Fibroblast of lung (primary cell): ENCODE measurements around the gene TRAF3. TPM values are rescaled to one million over a fixed set of nuclear protein-coding genes. Genes with fewer than 3 reads are reported as not detected.

Experiments
- DNase-seq, 2 donors: peaks; one replicate each; pipeline versions ENCODE4 v3.0.0 to v3.0.0-alpha.2; 2010; ENCODE audit warnings: low read depth in 2 of 2
- H2AFZ ChIP-seq: 2 replicates; pipeline ENCODE4 v1.5.1; 2012; ENCODE audit warnings: low read length, control low read depth, inconsistent platforms
- H3K27ac ChIP-seq: 2 replicates; pipeline ENCODE4 v1.5.1; 2011; ENCODE audit warnings: low read length, control low read depth; ENCODE audit not compliant: insufficient read depth
- H3K27me3 ChIP-seq: 2 replicates; pipeline ENCODE4 v1.5.1; 2011; ENCODE audit warnings: mild to moderate bottlenecking, low read length; ENCODE audit not compliant: control insufficient read depth, insufficient read depth
- H3K36me3 ChIP-seq: 2 replicates; pipeline ENCODE4 v1.5.1; 2011; ENCODE audit warnings: low read length; ENCODE audit not compliant: control insufficient read depth, insufficient read depth
- H3K4me1 ChIP-seq: 2 replicates; pipeline ENCODE4 v1.5.1; 2011; ENCODE audit warnings: low read length; ENCODE audit not compliant: control insufficient read depth, insufficient read depth; ENCODE audit errors: extremely low read depth
- H3K4me2 ChIP-seq: 2 replicates; pipeline ENCODE4 v1.5.1; 2011; ENCODE audit warnings: low read length, control low read depth; ENCODE audit not compliant: insufficient read depth; ENCODE audit errors: extremely low read depth
- H3K4me3 ChIP-seq, 4 experiments: fragments of 200-600 bp in 1 of 4; sonication (generic) in 1 of 4; replicated peaks in 1 of 4; 2 replicates each; pipeline ENCODE4 v1.5.1; 2011 to 2016; ENCODE audit warnings: low read length in 4 of 4, low read depth in 3 of 4, mild to moderate bottlenecking in 3 of 4, control low read depth in 2 of 4, inconsistent platforms in 1 of 4, mixed read lengths in 1 of 4; ENCODE audit not compliant: insufficient read depth in 1 of 4; ENCODE audit errors: control extremely low read depth in 1 of 4
- H3K79me2 ChIP-seq: 2 replicates; pipeline ENCODE4 v1.5.1; 2012; ENCODE audit warnings: mild to moderate bottlenecking, low read length, inconsistent platforms; ENCODE audit not compliant: control insufficient read depth, insufficient read depth
- H3K9ac ChIP-seq: 2 replicates; pipeline ENCODE4 v1.5.1; 2011; ENCODE audit warnings: mild to moderate bottlenecking, low read length, control low read depth; ENCODE audit not compliant: insufficient read depth
- H3K9me3 ChIP-seq: 2 replicates; pipeline ENCODE4 v1.5.1; 2012; ENCODE audit warnings: low read depth, low read length; ENCODE audit not compliant: control insufficient read depth, insufficient read depth
- H4K20me1 ChIP-seq: 2 replicates; pipeline ENCODE4 v1.5.1; 2011; ENCODE audit warnings: low read length; ENCODE audit not compliant: control insufficient read depth, insufficient read depth; ENCODE audit errors: extremely low read depth
- EZH2 ChIP-seq: IDR thresholded peaks from 2 replicates; pipeline ENCODE4 v1.5.1; 2012; ENCODE audit warnings: low read length, control low read depth, mild to moderate bottlenecking; ENCODE audit errors: missing control alignments
- polyA plus RNA-seq, 2 donors: library from polyadenylated mRNA; depleted of rRNA in 1 of 2; stranded (reverse) in 1 of 2; unstranded in 1 of 2; fragments of >200 nt; gene quantifications; 2 replicates each; pipeline ENCODE4 v1.2.1, GENCODE V29; 2011 to 2012; ENCODE audit warnings: missing spikeins in 1 of 2
- total RNA-seq: library from RNA; depleted of rRNA; stranded (reverse); fragments of >200 nt; gene quantifications from 2 replicates; pipeline ENCODE4 v1.2.1, GENCODE V29; 2014
- TF ChIP-seq, protein P1 (sequence below), 2 donors: IDR thresholded peaks in 1 of 2; conservative IDR thresholded peaks in 1 of 2; 1 replicate in 1 of 2; 2 replicates in 1 of 2; pipeline ENCODE4 v1.5.1; 2011 to 2012; ENCODE audit warnings: low read length in 2 of 2, control low read depth in 1 of 2, inconsistent platforms in 1 of 2, low read depth in 1 of 2, mild to moderate bottlenecking in 1 of 2

Gene TRAF3
- total and polyA plus RNA-seq, 2 donors (not counting 1 experiment from before 2014, with no cell fraction given): 12.1 to 14.4 TPM

GRCh38 chr14:102826161-102826560 is 48.9 kb downstream of the TRAF3 start:
- no peak overlapping the region for H3K4me2 ChIP-seq
- H3K9me3 ChIP-seq: no peaks in the 10 kb centered on the region
- no peak overlapping the region for H3K9ac ChIP-seq
- DNase-seq: peak in 1 of 2 donors; percentile 10
- H3K27me3 ChIP-seq: no peaks in the 10 kb centered on the region
- H3K79me2 ChIP-seq: peaks cover 4% of the 10 kb centered on the region
- no peaks in the 10 kb centered on the region for H3K36me3 ChIP-seq
- peaks cover 2% of the 10 kb centered on the region for H4K20me1 ChIP-seq
- no peak overlapping the region for H2AFZ ChIP-seq
- H3K4me3 ChIP-seq: no peak overlapping the region
- peaks cover 7% of the 10 kb centered on the region for H3K4me1 ChIP-seq
- H3K27ac ChIP-seq: no peak overlapping the region
- TF ChIP-seq EZH2: no peak
- TF ChIP-seq, protein P1, sequence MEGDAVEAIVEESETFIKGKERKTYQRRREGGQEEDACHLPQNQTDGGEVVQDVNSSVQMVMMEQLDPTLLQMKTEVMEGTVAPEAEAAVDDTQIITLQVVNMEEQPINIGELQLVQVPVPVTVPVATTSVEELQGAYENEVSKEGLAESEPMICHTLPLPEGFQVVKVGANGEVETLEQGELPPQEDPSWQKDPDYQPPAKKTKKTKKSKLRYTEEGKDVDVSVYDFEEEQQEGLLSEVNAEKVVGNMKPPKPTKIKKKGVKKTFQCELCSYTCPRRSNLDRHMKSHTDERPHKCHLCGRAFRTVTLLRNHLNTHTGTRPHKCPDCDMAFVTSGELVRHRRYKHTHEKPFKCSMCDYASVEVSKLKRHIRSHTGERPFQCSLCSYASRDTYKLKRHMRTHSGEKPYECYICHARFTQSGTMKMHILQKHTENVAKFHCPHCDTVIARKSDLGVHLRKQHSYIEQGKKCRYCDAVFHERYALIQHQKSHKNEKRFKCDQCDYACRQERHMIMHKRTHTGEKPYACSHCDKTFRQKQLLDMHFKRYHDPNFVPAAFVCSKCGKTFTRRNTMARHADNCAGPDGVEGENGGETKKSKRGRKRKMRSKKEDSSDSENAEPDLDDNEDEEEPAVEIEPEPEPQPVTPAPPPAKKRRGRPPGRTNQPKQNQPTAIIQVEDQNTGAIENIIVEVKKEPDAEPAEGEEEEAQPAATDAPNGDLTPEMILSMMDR (conservative IDR thresholded peaks at IDR 0.05 in 1 of 2, IDR thresholded peaks at IDR 0.05 in 1 of 2; ENCODE audit: low read depth in 1 of 2, low read length in 2 of 2): no peak

GRCh38 chr14:102826751-102827675 is 49.8 kb downstream of the TRAF3 start:
- Histone ChIP-seq H3K4me1 (peaks cover 7% of the 10 kb centered on the region), H3K27me3 (no peaks in the 10 kb centered on the region), H4K20me1 (peaks cover 2% of the 10 kb centered on the region), H3K4me3 (no peak overlapping the region), H2AFZ (no peak overlapping the region), H3K4me2 (no peak overlapping the region), H3K9me3 (no peaks in the 10 kb centered on the region), H3K36me3 (no peaks in the 10 kb centered on the region), H3K27ac (no peak overlapping the region), H3K79me2 (peaks cover 4% of the 10 kb centered on the region), H3K9ac (no peak overlapping the region)
- TF ChIP-seq, protein P1 (conservative IDR thresholded peaks at IDR 0.05 in 1 of 2, IDR thresholded peaks at IDR 0.05 in 1 of 2; ENCODE audit: low read depth in 1 of 2, low read length in 2 of 2): no peak
- TF ChIP-seq EZH2: no peak
- no peak for DNase-seq

DNA sequence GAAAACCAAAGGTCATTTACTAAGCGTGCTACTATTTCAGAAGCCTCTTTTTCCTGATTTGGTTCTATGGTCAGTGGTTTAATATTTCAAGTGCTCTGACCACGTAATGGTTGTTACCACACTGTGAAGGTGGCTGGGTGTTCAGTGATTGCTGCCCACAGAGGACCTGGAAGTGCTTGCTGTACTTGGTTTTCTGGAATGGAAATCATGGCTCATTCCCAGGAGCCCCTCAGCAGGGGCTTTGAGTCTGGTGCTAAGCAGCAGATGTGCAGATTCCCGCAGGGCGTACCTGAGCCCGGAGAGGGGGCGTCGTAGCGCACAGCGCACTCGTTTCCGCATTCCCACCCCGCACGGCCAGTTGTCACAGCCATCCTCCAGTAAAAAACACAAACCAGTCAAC is 50.5 kb downstream of the TRAF3 start:
- no peaks in the 10 kb centered on the region for H3K36me3 ChIP-seq
- H3K27me3 ChIP-seq: no peaks in the 10 kb centered on the region
- H4K20me1 ChIP-seq: peaks cover 2% of the 10 kb centered on the region
- peaks cover 7% of the 10 kb centered on the region for H3K4me1 ChIP-seq
- TF ChIP-seq, protein P1 (conservative IDR thresholded peaks at IDR 0.05 in 1 of 2, IDR thresholded peaks at IDR 0.05 in 1 of 2; ENCODE audit: low read depth in 1 of 2, low read length in 2 of 2): no peak
- no peak for TF ChIP-seq EZH2
- no peaks in the 10 kb centered on the region for H3K9me3 ChIP-seq
- DNase-seq: peak; percentile 51 to 61
- H3K9ac ChIP-seq: no peak overlapping the region
- H3K79me2 ChIP-seq: peaks cover 4% of the 10 kb centered on the region
- no peak overlapping the region for H3K4me2 ChIP-seq
- no peak overlapping the region for H2AFZ ChIP-seq
- no peak overlapping the region for H3K4me3 ChIP-seq
- no peak overlapping the region for H3K27ac ChIP-seq
